ENCODE data around the gene ULK2. TPM values are rescaled to one million over a fixed set of nuclear protein-coding genes. Genes with fewer than 3 reads are reported as not detected.

ULK2 gene
- total RNA-seq, 1 donor from 2014 or later, result 20.6 TPM

DNA sequence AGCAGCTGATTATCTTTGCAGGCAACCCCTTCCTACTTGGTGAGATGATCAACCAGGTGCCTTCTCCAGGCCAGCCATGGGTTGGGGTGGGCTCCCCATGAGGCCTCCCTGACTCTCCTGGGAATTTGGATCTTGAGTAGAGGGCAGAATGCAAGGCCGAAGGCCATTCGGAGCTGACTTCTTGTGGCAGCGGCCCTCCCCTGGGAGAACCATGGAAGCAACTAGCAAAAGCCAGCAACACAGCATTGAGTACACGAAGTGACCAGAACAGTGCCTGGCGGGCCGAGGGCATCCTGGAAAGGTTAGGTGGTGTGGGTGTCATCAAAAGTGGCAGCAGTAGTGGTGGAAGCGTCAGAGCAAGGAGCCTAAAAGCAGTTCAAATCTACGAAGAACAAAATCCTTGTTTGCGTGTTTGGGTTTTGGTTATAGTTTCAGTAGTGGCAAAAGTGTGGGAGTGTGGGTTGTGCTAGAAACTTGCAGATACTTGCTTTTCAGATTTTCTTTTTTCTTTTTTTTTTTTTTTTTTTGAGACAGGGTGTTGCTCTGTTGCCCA is 117.6 kb downstream of the ULK2 start:
- Histone ChIP-seq H3K9me3 (ENCODE audit: low read depth) (no peaks in the 10 kb centered on the region), H3K27ac (no peak overlapping the region), H3K4me3 (no peak overlapping the region), H3K4me1 (peaks cover 9% of the 10 kb centered on the region), H4K20me1 (ENCODE audit: low read depth) (no peaks in the 10 kb centered on the region), H3K36me3 (no peaks in the 10 kb centered on the region), H3K4me2 (no peak overlapping the region), H2AFZ (replicated peaks) (no peak overlapping the region), H3F3A (ENCODE audit: low read depth) (peaks cover 11% of the 10 kb centered on the region), H3K9ac (no peak overlapping the region), H3K79me2 (ENCODE audit: low read depth) (no peaks in the 10 kb centered on the region), H3K27me3 (peaks cover 4% of the 10 kb centered on the region)
- Mint-ChIP-seq H3K4me3 (no peak overlapping the region), H3K27ac (peak overlapping the region; percentile 20), H3K27me3 (ENCODE audit: insufficient read depth, low read depth) (peaks cover 19% of the 10 kb centered on the region), H3K4me1 (peaks cover 8% of the 10 kb centered on the region), H3K9me3 (peaks cover 3% of the 10 kb centered on the region), H3K36me3 (no peaks in the 10 kb centered on the region)
- TF ChIP-seq, protein P1, sequence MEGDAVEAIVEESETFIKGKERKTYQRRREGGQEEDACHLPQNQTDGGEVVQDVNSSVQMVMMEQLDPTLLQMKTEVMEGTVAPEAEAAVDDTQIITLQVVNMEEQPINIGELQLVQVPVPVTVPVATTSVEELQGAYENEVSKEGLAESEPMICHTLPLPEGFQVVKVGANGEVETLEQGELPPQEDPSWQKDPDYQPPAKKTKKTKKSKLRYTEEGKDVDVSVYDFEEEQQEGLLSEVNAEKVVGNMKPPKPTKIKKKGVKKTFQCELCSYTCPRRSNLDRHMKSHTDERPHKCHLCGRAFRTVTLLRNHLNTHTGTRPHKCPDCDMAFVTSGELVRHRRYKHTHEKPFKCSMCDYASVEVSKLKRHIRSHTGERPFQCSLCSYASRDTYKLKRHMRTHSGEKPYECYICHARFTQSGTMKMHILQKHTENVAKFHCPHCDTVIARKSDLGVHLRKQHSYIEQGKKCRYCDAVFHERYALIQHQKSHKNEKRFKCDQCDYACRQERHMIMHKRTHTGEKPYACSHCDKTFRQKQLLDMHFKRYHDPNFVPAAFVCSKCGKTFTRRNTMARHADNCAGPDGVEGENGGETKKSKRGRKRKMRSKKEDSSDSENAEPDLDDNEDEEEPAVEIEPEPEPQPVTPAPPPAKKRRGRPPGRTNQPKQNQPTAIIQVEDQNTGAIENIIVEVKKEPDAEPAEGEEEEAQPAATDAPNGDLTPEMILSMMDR (IDR thresholded peaks at IDR 0.05), result no peak
- TF ChIP-seq EZH2phosphoT487 (IDR thresholded peaks at IDR 0.05) (no peak), EZH2 (IDR thresholded peaks at IDR 0.05) (no peak)
- DNase-seq (ENCODE audit: low spot score), result no peak

GRCh38 chr17:19748807-19749193 is 118.9 kb downstream of the ULK2 start:
- Histone ChIP-seq H4K20me1 (ENCODE audit: low read depth) (no peaks in the 10 kb centered on the region), H3K36me3 (no peaks in the 10 kb centered on the region), H3K79me2 (ENCODE audit: low read depth) (no peaks in the 10 kb centered on the region), H3K4me2 (no peak overlapping the region), H3K27ac (no peak overlapping the region), H3K9ac (no peak overlapping the region), H2AFZ (replicated peaks) (no peak overlapping the region), H3K4me1 (peaks cover 11% of the 10 kb centered on the region), H3K4me3 (no peak overlapping the region), H3K27me3 (peaks cover 5% of the 10 kb centered on the region), H3K9me3 (ENCODE audit: low read depth) (no peaks in the 10 kb centered on the region), H3F3A (ENCODE audit: low read depth) (peaks cover 13% of the 10 kb centered on the region)
- DNase-seq (ENCODE audit: low spot score), result no peak
- H3K4me1 Mint-ChIP-seq, result peaks cover 9% of the 10 kb centered on the region
- no peak overlapping the region for H3K4me3 Mint-ChIP-seq
- H3K27me3 Mint-ChIP-seq (ENCODE audit: insufficient read depth, low read depth), result peaks cover 20% of the 10 kb centered on the region
- TF ChIP-seq EZH2 (IDR thresholded peaks at IDR 0.05), result no peak
- TF ChIP-seq, protein P1 (IDR thresholded peaks at IDR 0.05), result no peak
- no peak for TF ChIP-seq EZH2phosphoT487 (IDR thresholded peaks at IDR 0.05)
- H3K36me3 Mint-ChIP-seq, result no peaks in the 10 kb centered on the region
- peaks cover 3% of the 10 kb centered on the region for H3K9me3 Mint-ChIP-seq
- H3K27ac Mint-ChIP-seq, result no peak overlapping the region

GRCh38 chr17:19747829-19748806 is 119.6 kb downstream of the ULK2 start, which contains the start of gene ALDH3A1:
Gene ALDH3A1, minus strand, starts transcription at chr17:19748298. Its CDS starts 3,169 bp downstream, at chr17:19745129.
- Mint-ChIP-seq H3K27me3 (ENCODE audit: insufficient read depth, low read depth) (peaks cover 16% of the 10 kb centered on the region), H3K4me1 (peaks cover 9% of the 10 kb centered on the region), H3K4me3 (no peak within 1 kb of the TSS), H3K9me3 (peaks cover 3% of the 10 kb centered on the region), H3K27ac (no peak within 1 kb of the TSS), H3K36me3 (no peaks in the 10 kb centered on the region)
- H4K20me1 ChIP-seq (ENCODE audit: low read depth), result no peaks in the 10 kb centered on the region
- DNase-seq (ENCODE audit: low spot score), result peak; percentile 22
- no peak within 1 kb of the TSS for H3K9ac ChIP-seq
- H3F3A ChIP-seq (ENCODE audit: low read depth), result peaks cover 13% of the 10 kb centered on the region
- no peaks in the 10 kb centered on the region for H3K79me2 ChIP-seq (ENCODE audit: low read depth)
- H3K36me3 ChIP-seq, result no peaks in the 10 kb centered on the region
- no peak within 1 kb of the TSS for H3K4me2 ChIP-seq
- TF ChIP-seq, protein P1 (IDR thresholded peaks at IDR 0.05), result no peak
- TF ChIP-seq EZH2 (IDR thresholded peaks at IDR 0.05) (no peak), EZH2phosphoT487 (IDR thresholded peaks at IDR 0.05) (no peak)
- H3K4me3 ChIP-seq, result no peak within 1 kb of the TSS
- no peak within 1 kb of the TSS for H3K27ac ChIP-seq
- H2AFZ ChIP-seq (replicated peaks), result no peak within 1 kb of the TSS
- H3K9me3 ChIP-seq (ENCODE audit: low read depth), result no peaks in the 10 kb centered on the region
- peaks cover 5% of the 10 kb centered on the region for H3K27me3 ChIP-seq
- H3K4me1 ChIP-seq, result peaks cover 11% of the 10 kb centered on the region

Data from neural progenitor cell (in vitro differentiated cells).